ENCODE data around the gene PAFAH1B2.
"Not testable (repeated sequence)": the region's sequence is repeated elsewhere in the genome, so short reads cannot be mapped to it uniquely, and the experiment has no call there.

The PAFAH1B2 gene

GRCh38 chr11:117202386-117203068 is 58.4 kb downstream of the PAFAH1B2 start:
- no peak for DNase-seq (ENCODE audit: low spot score)

GRCh38 chr11:117203069-117203407 is 59.0 kb downstream of the PAFAH1B2 start:
- no peak for DNase-seq (ENCODE audit: low spot score)

- DNase-seq (ENCODE audit: low spot score), result no peak
These were observed 60.4 kb downstream of the PAFAH1B2 start for GRCh38 chr11:117204283-117205080.

GRCh38 chr11:117205211-117205818 is 61.2 kb downstream of the PAFAH1B2 start:
- no peak for DNase-seq (ENCODE audit: low spot score)

- not testable (repeated sequence) for DNase-seq (ENCODE audit: low spot score)
These were observed 62.0 kb downstream of the PAFAH1B2 start for GRCh38 chr11:117206111-117206510.

- DNase-seq (ENCODE audit: low spot score), result not testable (repeated sequence)
These were observed 62.8 kb downstream of the PAFAH1B2 start for GRCh38 chr11:117206859-117207258.

DNA sequence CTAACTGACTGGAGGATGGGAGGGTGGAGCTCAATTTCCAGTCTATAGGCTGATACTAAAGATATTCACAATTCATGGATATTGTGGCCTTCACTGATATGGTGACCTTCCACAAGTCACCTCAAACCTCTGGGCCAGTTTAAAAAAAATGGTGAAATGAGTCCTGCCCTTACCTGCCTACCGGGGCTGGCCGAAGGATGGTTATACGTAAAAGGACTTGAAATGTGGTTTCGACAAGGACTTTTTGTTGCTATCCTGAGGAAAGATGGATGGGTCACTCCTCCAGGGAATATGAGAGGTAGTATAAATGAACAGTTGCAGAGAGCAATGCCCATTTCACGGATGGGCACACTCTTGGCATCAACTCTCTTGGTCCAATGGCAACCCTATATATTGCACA is 63.4 kb downstream of the PAFAH1B2 start:
- DNase-seq (ENCODE audit: low spot score), result not testable (repeated sequence)

DNA sequence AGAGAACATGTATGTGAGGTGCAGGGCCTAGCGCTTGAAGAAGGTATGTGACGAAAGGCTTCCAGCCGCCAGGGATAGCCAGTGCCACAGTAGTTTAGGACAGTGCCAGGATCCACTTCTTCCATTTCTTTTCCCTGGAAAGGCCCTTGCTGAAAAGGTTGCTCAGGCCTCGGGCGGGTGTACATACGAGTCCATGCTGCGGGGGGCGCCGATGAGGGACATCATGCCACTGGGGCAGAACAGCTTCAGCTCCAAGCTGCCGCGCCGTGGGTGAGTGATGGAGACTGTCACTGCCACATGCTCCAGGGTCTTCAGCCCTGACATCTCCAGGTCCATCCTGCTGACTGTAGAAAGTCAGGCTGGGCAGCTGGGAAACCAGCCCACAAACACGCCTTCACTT is 64.6 kb downstream of the PAFAH1B2 start:
- DNase-seq (ENCODE audit: low spot score), result not testable (repeated sequence)

GRCh38 chr11:117209351-117210125 is 65.5 kb downstream of the PAFAH1B2 start:
- not testable (repeated sequence) for DNase-seq (ENCODE audit: low spot score)

DNA sequence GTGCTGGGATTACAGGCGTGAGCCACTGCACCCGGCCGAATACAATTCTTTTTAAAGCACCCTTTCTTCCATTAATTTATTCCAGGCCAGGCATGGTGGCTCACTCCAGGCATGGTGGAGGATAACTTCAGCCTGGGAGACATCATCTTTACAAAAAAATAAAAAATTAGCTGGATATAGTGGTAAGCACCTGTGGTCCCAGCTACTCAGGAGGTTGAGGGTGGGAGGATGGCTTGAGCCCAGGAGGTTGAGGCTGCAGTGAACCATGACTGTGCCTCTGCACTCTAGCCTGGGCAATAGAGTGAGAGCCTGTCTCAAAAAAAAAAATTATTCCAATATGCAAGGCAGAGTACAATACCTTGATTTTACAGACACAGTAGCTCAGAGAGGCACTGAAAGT is 66.5 kb downstream of the PAFAH1B2 start:
- no peak for DNase-seq (ENCODE audit: low spot score)

GRCh38 chr11:117212697-117213355 is 68.7 kb downstream of the PAFAH1B2 start:
- no peak for DNase-seq (ENCODE audit: low spot score)

DNA sequence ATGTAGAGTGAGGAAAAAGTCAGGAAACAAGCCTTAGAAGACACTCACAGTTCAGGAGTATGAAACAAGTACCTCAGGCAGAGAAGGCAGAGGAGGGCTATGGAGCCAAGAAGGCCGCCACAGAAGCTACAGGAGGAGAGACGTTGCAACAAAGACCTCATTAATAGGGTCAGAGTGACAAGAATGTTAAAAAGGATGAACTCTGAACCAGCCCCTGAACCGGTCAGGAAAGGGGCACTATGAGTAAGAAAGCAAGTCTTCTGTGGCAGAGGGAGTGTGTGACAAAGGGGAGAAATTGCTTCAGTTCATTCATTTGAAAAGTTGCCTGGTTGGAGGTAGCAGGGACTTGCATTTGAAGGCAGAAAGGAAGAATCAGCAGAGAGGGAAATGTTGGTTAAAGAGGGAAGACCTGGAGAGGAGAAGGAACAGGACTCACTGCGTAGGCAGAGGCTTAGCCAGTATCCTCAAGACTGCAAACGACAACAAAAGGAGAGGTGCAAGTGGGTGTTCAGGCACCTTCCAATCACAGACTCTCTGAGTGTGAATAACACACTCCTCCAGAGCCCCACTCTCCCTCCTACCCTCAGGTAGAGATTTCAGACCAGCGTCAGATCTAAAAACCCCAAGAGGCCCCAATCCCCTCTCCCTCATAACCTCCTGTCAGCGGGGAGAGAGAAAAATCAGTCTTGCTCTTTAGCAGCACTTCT is 70.5 kb downstream of the PAFAH1B2 start:
- no peak for DNase-seq (ENCODE audit: low spot score)

DNA sequence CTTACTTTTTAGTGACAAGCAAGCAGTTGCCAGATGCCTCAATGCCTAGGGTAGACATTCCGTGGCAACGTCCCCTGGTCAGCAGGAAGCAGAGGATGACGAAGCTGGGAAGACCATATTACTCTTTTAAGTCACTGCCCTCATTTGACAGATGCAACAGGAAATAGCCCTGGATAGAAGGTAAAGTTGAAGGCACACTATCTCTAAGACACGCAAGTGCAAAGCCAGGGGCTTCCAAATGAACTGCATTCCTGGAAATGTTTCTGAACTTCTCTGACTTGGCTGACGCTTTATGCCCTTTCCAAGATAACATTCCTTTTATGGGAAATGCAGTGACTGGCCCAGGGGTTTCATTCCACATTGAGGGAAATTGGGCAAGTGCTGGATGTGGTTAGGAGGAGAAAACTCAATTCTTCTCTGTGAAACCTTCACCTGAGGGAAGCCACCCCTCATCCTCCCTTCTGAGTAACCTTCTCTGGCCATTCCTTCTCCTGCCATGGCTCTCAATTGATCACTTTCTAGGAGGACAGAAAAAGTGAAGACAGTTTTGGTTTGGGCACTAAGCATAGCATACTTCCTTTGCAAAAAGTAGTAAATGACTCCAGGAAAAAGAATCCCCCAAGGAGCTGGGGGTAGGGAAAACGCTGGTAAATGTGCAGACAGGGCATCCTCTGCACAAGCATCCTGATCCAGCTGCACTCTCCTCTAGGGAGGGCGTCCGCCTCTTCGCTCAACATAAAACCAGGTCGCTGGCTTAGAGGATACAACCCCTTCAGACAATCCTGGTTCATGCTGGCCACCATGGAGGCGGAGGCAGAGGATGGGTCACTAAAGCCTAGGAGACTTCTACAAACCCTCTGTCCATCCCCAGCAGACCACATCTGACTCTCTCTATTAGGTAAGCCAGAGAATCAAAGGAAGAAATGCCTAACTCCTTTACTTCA is 73.3 kb downstream of the PAFAH1B2 start:
- no peak for DNase-seq (ENCODE audit: low spot score)

DNA sequence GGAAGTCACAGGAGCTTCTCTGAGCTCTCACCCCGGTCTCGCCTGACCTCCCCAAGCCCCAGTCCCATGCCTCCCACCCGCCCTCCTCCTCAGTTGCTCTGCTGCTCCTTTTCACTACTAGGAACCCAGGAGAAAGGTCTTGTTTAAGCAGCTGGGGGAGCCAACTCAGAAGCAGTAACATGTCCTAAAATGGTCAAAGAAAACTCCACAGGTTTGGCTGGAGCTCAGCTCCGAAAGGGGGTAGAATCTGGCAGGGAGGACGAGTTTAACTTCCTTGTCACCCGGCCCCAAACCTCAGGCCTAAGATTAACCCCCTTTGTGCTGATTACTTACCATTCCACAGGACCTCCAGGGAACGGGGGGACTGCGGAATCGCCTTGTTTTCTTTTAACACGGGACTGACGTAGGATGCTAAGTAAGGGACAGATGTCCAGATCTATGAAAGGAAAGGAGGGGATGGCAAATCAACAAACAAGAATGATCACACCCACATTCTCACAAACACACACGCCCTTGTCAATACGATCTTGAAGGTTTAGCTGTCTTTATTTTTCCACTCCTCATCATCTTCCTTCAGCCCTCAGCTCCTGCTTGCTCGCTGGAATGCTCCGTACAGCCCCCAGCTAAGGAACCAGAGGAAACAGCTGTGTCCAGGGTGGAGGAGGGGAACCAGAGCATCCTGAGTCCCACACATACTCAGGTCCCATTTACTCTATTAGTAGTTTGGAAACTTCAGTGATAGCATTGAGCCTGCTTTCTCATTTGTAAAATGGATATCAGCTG is 74.2 kb downstream of the PAFAH1B2 start:
- no peak for DNase-seq (ENCODE audit: low spot score)

- DNase-seq (ENCODE audit: low spot score), result no peak
These were observed 74.9 kb downstream of the PAFAH1B2 start for GRCh38 chr11:117219001-117219400.

- no peak for DNase-seq (ENCODE audit: low spot score)
These were observed 75.4 kb downstream of the PAFAH1B2 start for GRCh38 chr11:117219455-117219854.

GRCh38 chr11:117219995-117220394 is 75.9 kb downstream of the PAFAH1B2 start:
- no peak for DNase-seq (ENCODE audit: low spot score)

DNA sequence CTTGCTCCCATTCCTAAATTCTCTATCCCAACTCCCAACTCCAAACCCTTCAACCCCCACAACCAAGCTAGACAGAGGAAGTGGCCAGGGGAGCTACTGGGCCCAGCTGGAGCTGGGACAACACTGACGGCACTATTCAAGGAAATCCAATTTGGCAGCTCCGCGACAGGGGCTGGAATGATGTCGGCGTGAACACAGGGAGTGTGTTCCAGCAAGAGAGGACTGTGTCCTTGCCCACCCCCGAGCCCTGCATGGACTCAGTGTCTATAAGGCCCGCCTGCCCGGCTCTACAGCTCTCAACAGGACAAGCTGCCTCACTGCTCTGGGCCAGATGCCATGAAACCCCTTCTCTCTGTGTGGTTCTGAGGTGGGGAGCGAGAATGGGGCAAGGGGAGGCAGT is 76.5 kb downstream of the PAFAH1B2 start:
- DNase-seq (ENCODE audit: low spot score), result no peak
